Ovary (tissue), 9 donors: ENCODE measurements around the gene ITSN1. TPM values are rescaled to one million over a fixed set of nuclear protein-coding genes. Genes with fewer than 3 reads are reported as not detected.
"Not testable (repeated sequence)": the region's sequence is repeated elsewhere in the genome, so short reads cannot be mapped to it uniquely, and the experiment has no call there.

Experiments
- DNase-seq, 5 donors: peaks; one replicate each; pipeline ENCODE4 v3.0.0-alpha.2; 2019 to 2020
- H3K27ac ChIP-seq, 2 donors: fragments of 200-600 bp; one replicate each; pipeline versions ENCODE4 v1.5.1 to v1.8.0; 2019 to 2022
- H3K27me3 ChIP-seq: fragments of 200-600 bp; one replicate; pipeline ENCODE4 v1.8.0; 2022
- H3K36me3 ChIP-seq: fragments of 200-600 bp; sonication (generic); one replicate; pipeline ENCODE4 v1.5.1; 2019
- H3K4me1 ChIP-seq: one replicate; pipeline ENCODE4 v1.8.1; 2013; ENCODE audit warnings: mild to moderate bottlenecking, moderate library complexity; ENCODE audit not compliant: insufficient read depth
- H3K4me3 ChIP-seq: fragments of 200-600 bp; sonication (generic); one replicate; pipeline ENCODE4 v1.5.1; 2017
- H3K9me3 ChIP-seq, 2 donors: fragments of 200-600 bp in 1 of 2; sonication (generic) in 1 of 2; one replicate each; pipeline versions ENCODE4 v1.5.1 to v1.8.1; 2013 to 2019; ENCODE audit warnings: mild to moderate bottlenecking in 1 of 2, moderate library complexity in 1 of 2
- CTCF ChIP-seq, 3 donors: fragments of 450-650 bp in 2 of 3; fragments of 200-600 bp in 1 of 3; IDR thresholded peaks; one replicate each; pipeline versions ENCODE4 v1.5.1 to v1.8.0; 2016 to 2022; ENCODE audit warnings: antibody characterized with exemption in 3 of 3, mild to moderate bottlenecking in 1 of 3
- EP300 ChIP-seq: sonication (generic); formaldehyde crosslinking; IDR thresholded peaks from one replicate; pipeline ENCODE4 v1.6.1; 2017; ENCODE audit warnings: antibody characterized with exemption
- POLR2A ChIP-seq: fragments of 450-650 bp; IDR thresholded peaks from one replicate; pipeline ENCODE4 v1.6.1; 2017; ENCODE audit warnings: antibody characterized with exemption, mild to moderate bottlenecking, moderate library complexity
- WGBS, 3 donors: extraction: QIAGEN DNeasy Blood & Tissue Kit in 1 of 3; methylation state at CpG; one replicate each; pipeline versions ENCODE4 v1.1.5 to v1.1.7; 2013 to 2017; 5-methylcytosine and 5-hydroxymethylcytosine counted together
- intact Hi-C, 4 donors: fragments of 100-400 bp; cut with DNase I; formaldehyde crosslinking; loops; one replicate each; pipeline versions ENCODE4 v1.11.0 to v1.15.1; 2022 to 2023
- polyA plus RNA-seq, 2 donors: library from polyadenylated mRNA; stranded (reverse); fragments of 200-250 nt in 1 of 2; fragments of 350-450 nt in 1 of 2; fragmentation: Illumina TruSeq in 1 of 2; extraction: RNeasy Lipid Tissue Mini Kit (QIAGEN cat#74804) in 1 of 2; gene quantifications; one replicate each; pipeline ENCODE4 v1.2.3, GENCODE V29; 2013 to 2014
- total RNA-seq, 7 donors: library from RNA; depleted of rRNA in 2 of 7; stranded (reverse); fragments of >200 nt in 2 of 7; fragmentation: NEBNext Ultra II Directional in 3 of 7; extraction: Animal tissue kit (Norgen Biotek cat#: 25700) in 3 of 7; gene quantifications; one replicate each; pipeline versions ENCODE4 v1.1.0 to v1.2.4, GENCODE V29; 2016 to 2023
- donor health status: DM: no; HTN: no; CAD: no; lungs with moderate emphysema.
- donor health status: DM: no; HTN: no; CAD: no.
- donor health status: Bipolar disorder and iron deficiency.
- donor health status: DM: yes; HTN: yes; CAD: no.
- donor health status: DM: no; HTN: no; CAD: no.
- donor health status: DM: yes; HTN: yes; CAD: no.

ITSN1 gene
- total and polyA plus RNA-seq, 9 donors = 22.6 to 61.3 (median 36.4) TPM

- intact Hi-C loops = no loop called here
These were observed 221.8 kb downstream of the ITSN1 start for GRCh38 chr21:33864150-33864549.

GRCh38 chr21:33865176-33865575 lies 222.9 kb downstream of the ITSN1 start:
- no peaks in the 10 kb centered on the region for H3K4me1 ChIP-seq
- 86 to 93% (median 91%) methylated on average over 9 of the region's 9 CpGs for WGBS, 3 donors
- DNase-seq = no peak
- H3K9me3 ChIP-seq = no peaks in the 10 kb centered on the region
- no peak overlapping the region for H3K27ac ChIP-seq
- H3K36me3 ChIP-seq = no peaks in the 10 kb centered on the region
- intact Hi-C loops = no loop called here
- no peak overlapping the region for H3K4me3 ChIP-seq
- TF ChIP-seq CTCF (IDR thresholded peaks at IDR 0.05) = no peak
- no peak for TF ChIP-seq EP300
- no peak for TF ChIP-seq POLR2A
- no peaks in the 10 kb centered on the region for H3K27me3 ChIP-seq

More at GRCh38 chr21:33864150-33864549, 221.8 kb downstream of the ITSN1 start:
- no peak for DNase-seq
- WGBS, 3 donors = 82 to 95% (median 83%) methylated on average over 1 of the region's 1 CpG
- Histone ChIP-seq H3K27me3 (no peaks in the 10 kb centered on the region), H3K4me3 (no peak overlapping the region), H3K9me3 (no peaks in the 10 kb centered on the region), H3K27ac (no peak overlapping the region), H3K36me3 (no peaks in the 10 kb centered on the region), H3K4me1 (no peaks in the 10 kb centered on the region)
- TF ChIP-seq POLR2A (no peak), CTCF (IDR thresholded peaks at IDR 0.05) (no peak), EP300 (no peak)

GRCh38 chr21:33865996-33866575 lies 223.8 kb downstream of the ITSN1 start:
- Histone ChIP-seq H3K27ac (no peak overlapping the region), H3K27me3 (no peaks in the 10 kb centered on the region), H3K36me3 (no peaks in the 10 kb centered on the region), H3K9me3 (no peaks in the 10 kb centered on the region), H3K4me3 (no peak overlapping the region), H3K4me1 (no peaks in the 10 kb centered on the region)
- TF ChIP-seq EP300 (no peak), CTCF (IDR thresholded peaks at IDR 0.05) (no peak), POLR2A (no peak)
- WGBS, 3 donors = 82 to 90% (median 85%) methylated on average over 7 to 8 of the region's 8 CpGs
- DNase-seq = no peak
- intact Hi-C loops = no loop called here

GRCh38 chr21:33866826-33867225 lies 224.5 kb downstream of the ITSN1 start:
- TF ChIP-seq POLR2A (no peak), CTCF (IDR thresholded peaks at IDR 0.05) (no peak), EP300 (no peak)
- intact Hi-C loops = no loop called here
- Histone ChIP-seq H3K4me1 (no peaks in the 10 kb centered on the region), H3K9me3 (no peaks in the 10 kb centered on the region), H3K27ac (no peak overlapping the region), H3K36me3 (no peaks in the 10 kb centered on the region), H3K27me3 (no peaks in the 10 kb centered on the region), H3K4me3 (no peak overlapping the region)
- 75 to 79% (median 77%) methylated on average over 2 of the region's 2 CpGs for WGBS, 3 donors
- DNase-seq = no peak

- H3K36me3 ChIP-seq, H3K27me3 ChIP-seq, intact Hi-C loops, H3K27ac ChIP-seq, H3K4me1 ChIP-seq, H3K4me3 ChIP-seq, H3K9me3 ChIP-seq, DNase-seq: not testable (repeated sequence)
- WGBS, 3 donors = 61 to 74% (median 68%) methylated on average over 13 of the region's 13 CpGs
These were observed 225.6 kb downstream of the ITSN1 start for GRCh38 chr21:33867868-33868267.
